Stimulated activated memory B cell treated with anti-CD40 and anti-IgM and Interleukin-4, amounts not matched to agents 10 μg/mL and 1 μg/mL and 100 μg/mL, for 72 hours (primary cell): Measurements from ENCODE around the gene TRIOBP.

Source experiments
- ATAC-seq: fragments of 150-1000 bp; cut with Tn5 transposase; 2 replicates; pipeline ENCODE4 v1.10.0; 2021
- H3K27ac Mint-ChIP-seq: one replicate; pipeline ENCODE4 v1.8.0; 2022; ENCODE audit warnings: mild to moderate bottlenecking, mixed read lengths
- H3K27me3 Mint-ChIP-seq: one replicate; pipeline ENCODE4 v1.8.0; 2022; ENCODE audit warnings: mixed read lengths
- H3K36me3 Mint-ChIP-seq: one replicate; pipeline ENCODE4 v1.8.0; 2022; ENCODE audit warnings: mixed read lengths
- H3K4me1 Mint-ChIP-seq: one replicate; pipeline ENCODE4 v1.8.0; 2022; ENCODE audit warnings: mixed read lengths
- H3K4me3 Mint-ChIP-seq: one replicate; pipeline ENCODE4 v1.8.0; 2022; ENCODE audit warnings: mild to moderate bottlenecking, moderate library complexity, mixed read lengths
- H3K9me3 Mint-ChIP-seq: one replicate; pipeline ENCODE4 v1.8.0; 2022; ENCODE audit warnings: mixed read lengths

The TRIOBP gene

GRCh38 chr22:37745548-37746365 lies 48.9 kb downstream of the TRIOBP start:
- H3K4me1 Mint-ChIP-seq, result peaks cover 36% of the 10 kb centered on the region
- no peaks in the 10 kb centered on the region for H3K36me3 Mint-ChIP-seq
- peak; percentile 94 for ATAC-seq
- H3K27ac Mint-ChIP-seq, result peak overlapping the region; percentile 47
- peak overlapping the region; percentile 85 for H3K4me3 Mint-ChIP-seq
- H3K9me3 Mint-ChIP-seq, result no peaks in the 10 kb centered on the region
- no peaks in the 10 kb centered on the region for H3K27me3 Mint-ChIP-seq

- peaks cover 38% of the 10 kb centered on the region for H3K4me1 Mint-ChIP-seq
- H3K36me3 Mint-ChIP-seq, result no peaks in the 10 kb centered on the region
- H3K27me3 Mint-ChIP-seq, result no peaks in the 10 kb centered on the region
- no peaks in the 10 kb centered on the region for H3K9me3 Mint-ChIP-seq
- peak overlapping the region; percentile 47 for H3K27ac Mint-ChIP-seq
- peak; percentile 54 for ATAC-seq
- peak overlapping the region; percentile 85 for H3K4me3 Mint-ChIP-seq
Measured at GRCh38 chr22:37746366-37747079, 49.7 kb downstream of the TRIOBP start.

- no peak for ATAC-seq
- H3K4me1 Mint-ChIP-seq, result peaks cover 38% of the 10 kb centered on the region
- no peaks in the 10 kb centered on the region for H3K36me3 Mint-ChIP-seq
- H3K27ac Mint-ChIP-seq, result peak overlapping the region; percentile 47
- H3K4me3 Mint-ChIP-seq, result peak overlapping the region; percentile 85
- H3K9me3 Mint-ChIP-seq, result no peaks in the 10 kb centered on the region
- H3K27me3 Mint-ChIP-seq, result no peaks in the 10 kb centered on the region
Measured at GRCh38 chr22:37747080-37747714, 50.3 kb downstream of the TRIOBP start.

- no peaks in the 10 kb centered on the region for H3K36me3 Mint-ChIP-seq
- H3K27ac Mint-ChIP-seq, result peak overlapping the region; percentile 33
- H3K27me3 Mint-ChIP-seq, result no peaks in the 10 kb centered on the region
- H3K9me3 Mint-ChIP-seq, result no peaks in the 10 kb centered on the region
- H3K4me3 Mint-ChIP-seq, result peak overlapping the region; percentile 47
- peaks cover 38% of the 10 kb centered on the region for H3K4me1 Mint-ChIP-seq
- ATAC-seq, result no peak
Measured at GRCh38 chr22:37747715-37748100, 50.9 kb downstream of the TRIOBP start.

GRCh38 chr22:37748659-37749058 lies 51.8 kb downstream of the TRIOBP start:
- ATAC-seq, result no peak
- no peaks in the 10 kb centered on the region for H3K36me3 Mint-ChIP-seq
- no peaks in the 10 kb centered on the region for H3K9me3 Mint-ChIP-seq
- no peak overlapping the region for H3K27ac Mint-ChIP-seq
- H3K27me3 Mint-ChIP-seq, result no peaks in the 10 kb centered on the region
- H3K4me3 Mint-ChIP-seq, result no peak overlapping the region
- H3K4me1 Mint-ChIP-seq, result peaks cover 38% of the 10 kb centered on the region

GRCh38 chr22:37749226-37749625 lies 52.4 kb downstream of the TRIOBP start:
- no peak overlapping the region for H3K4me3 Mint-ChIP-seq
- H3K27ac Mint-ChIP-seq, result no peak overlapping the region
- peaks cover 38% of the 10 kb centered on the region for H3K4me1 Mint-ChIP-seq
- H3K9me3 Mint-ChIP-seq, result no peaks in the 10 kb centered on the region
- no peaks in the 10 kb centered on the region for H3K36me3 Mint-ChIP-seq
- ATAC-seq, result no peak
- no peaks in the 10 kb centered on the region for H3K27me3 Mint-ChIP-seq

GRCh38 chr22:37749831-37750595 lies 53.2 kb downstream of the TRIOBP start:
- Mint-ChIP-seq H3K27me3 (no peaks in the 10 kb centered on the region), H3K9me3 (no peaks in the 10 kb centered on the region), H3K4me3 (no peak overlapping the region), H3K36me3 (peaks cover 3% of the 10 kb centered on the region), H3K27ac (no peak overlapping the region), H3K4me1 (peaks cover 37% of the 10 kb centered on the region)
- no peak for ATAC-seq

GRCh38 chr22:37750596-37751162 lies 53.8 kb downstream of the TRIOBP start:
- ATAC-seq, result no peak
- no peak overlapping the region for H3K27ac Mint-ChIP-seq

GRCh38 chr22:37751449-37752188 lies 54.8 kb downstream of the TRIOBP start:
- Mint-ChIP-seq H3K36me3 (peaks cover 12% of the 10 kb centered on the region), H3K27me3 (no peaks in the 10 kb centered on the region), H3K4me1 (peaks cover 30% of the 10 kb centered on the region), H3K9me3 (no peaks in the 10 kb centered on the region), H3K4me3 (no peak overlapping the region), H3K27ac (no peak overlapping the region)
- no peak for ATAC-seq

More at GRCh38 chr22:37750596-37751162, 53.8 kb downstream of the TRIOBP start:
- Mint-ChIP-seq H3K27me3 (no peaks in the 10 kb centered on the region), H3K36me3 (peaks cover 7% of the 10 kb centered on the region), H3K4me1 (peaks cover 31% of the 10 kb centered on the region), H3K4me3 (no peak overlapping the region), H3K9me3 (no peaks in the 10 kb centered on the region)

- Mint-ChIP-seq H3K4me3 (no peak overlapping the region), H3K27ac (no peak overlapping the region), H3K36me3 (peaks cover 18% of the 10 kb centered on the region), H3K4me1 (peaks cover 25% of the 10 kb centered on the region), H3K27me3 (no peaks in the 10 kb centered on the region), H3K9me3 (no peaks in the 10 kb centered on the region)
- ATAC-seq, result no peak
Measured at GRCh38 chr22:37752189-37753087, 55.6 kb downstream of the TRIOBP start.

GRCh38 chr22:37753746-37754145 lies 56.9 kb downstream of the TRIOBP start:
- no peak overlapping the region for H3K27ac Mint-ChIP-seq
- no peak overlapping the region for H3K4me3 Mint-ChIP-seq
- H3K27me3 Mint-ChIP-seq, result no peaks in the 10 kb centered on the region
- peaks cover 12% of the 10 kb centered on the region for H3K4me1 Mint-ChIP-seq
- ATAC-seq, result no peak
- no peaks in the 10 kb centered on the region for H3K9me3 Mint-ChIP-seq
- peaks cover 30% of the 10 kb centered on the region for H3K36me3 Mint-ChIP-seq

GRCh38 chr22:37757663-37758062 lies 60.8 kb downstream of the TRIOBP start:
- H3K36me3 Mint-ChIP-seq, result peaks cover 52% of the 10 kb centered on the region
- ATAC-seq, result no peak
- no peak overlapping the region for H3K4me3 Mint-ChIP-seq
- no peaks in the 10 kb centered on the region for H3K9me3 Mint-ChIP-seq
- H3K4me1 Mint-ChIP-seq, result no peaks in the 10 kb centered on the region
- H3K27me3 Mint-ChIP-seq, result no peaks in the 10 kb centered on the region
- H3K27ac Mint-ChIP-seq, result no peak overlapping the region

- H3K36me3 Mint-ChIP-seq, result peaks cover 54% of the 10 kb centered on the region
- no peak overlapping the region for H3K4me3 Mint-ChIP-seq
- H3K9me3 Mint-ChIP-seq, result no peaks in the 10 kb centered on the region
- no peak overlapping the region for H3K27ac Mint-ChIP-seq
- H3K4me1 Mint-ChIP-seq, result peaks cover under 1% of the 10 kb centered on the region
- no peaks in the 10 kb centered on the region for H3K27me3 Mint-ChIP-seq
- ATAC-seq, result no peak
Measured at GRCh38 chr22:37758694-37759093, 61.8 kb downstream of the TRIOBP start.
